Glomerular visceral epithelial cell (primary cell): ENCODE data around the gene B3GNT9.

Source experiments
- DNase-seq: peaks from one replicate; pipeline ENCODE4 v3.0.0-alpha.2; 2016; ENCODE audit errors: extremely low spot score

B3GNT9 gene

DNA sequence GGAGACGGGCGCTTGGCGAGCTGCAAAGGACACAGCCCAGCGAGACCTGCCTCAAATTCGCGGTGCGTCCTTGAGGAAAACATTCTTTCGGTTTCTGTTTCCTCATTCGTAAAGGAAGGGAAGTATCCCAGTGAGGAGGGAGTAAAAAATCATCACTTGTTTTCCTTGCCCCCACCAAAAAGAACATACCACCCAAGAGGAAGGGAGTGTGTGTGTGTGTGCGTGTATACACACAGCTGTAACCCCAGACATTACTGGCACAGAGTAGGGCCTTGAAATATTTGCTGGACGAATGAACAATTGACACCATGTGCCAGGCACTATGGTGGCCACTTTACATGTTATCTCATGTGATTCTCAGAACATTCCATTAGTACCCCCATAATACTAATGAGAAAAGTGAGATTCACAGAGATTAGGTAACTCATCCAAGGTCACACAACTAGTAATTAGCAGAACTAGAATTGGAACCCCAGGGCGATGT is 34.9 kb upstream of the B3GNT9 start:
- no peak for DNase-seq

DNA sequence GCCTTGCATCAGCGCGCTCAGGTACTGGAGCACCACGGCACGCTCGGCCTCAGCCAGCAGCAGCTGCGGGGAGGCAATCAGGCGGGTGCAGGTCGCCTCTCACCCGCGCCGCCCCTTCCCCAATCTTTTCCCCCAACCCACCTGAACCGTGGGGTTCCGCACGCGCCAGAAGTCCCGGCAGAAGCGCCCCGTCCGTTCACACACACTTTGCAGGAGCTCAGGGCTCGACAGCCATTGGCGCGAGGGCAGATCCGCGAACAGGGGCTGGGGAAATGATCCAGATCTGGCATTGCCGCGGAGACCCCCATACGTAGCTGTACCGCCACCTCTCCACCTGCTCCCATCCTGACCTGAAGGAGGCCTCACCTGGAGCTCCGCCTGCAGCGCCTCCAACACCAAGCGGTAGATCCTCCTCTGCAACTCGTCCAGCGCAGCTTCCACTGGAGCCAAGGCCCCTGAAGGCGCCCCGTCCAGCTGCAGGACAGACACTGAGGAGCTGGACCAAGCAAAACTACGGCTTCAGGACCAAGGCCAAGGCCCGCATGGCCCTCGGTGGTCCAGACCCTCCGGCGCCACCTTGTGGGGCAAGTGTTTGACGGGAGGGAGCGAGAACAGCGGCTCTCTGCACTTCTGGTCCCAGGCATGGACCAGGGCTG is 34.3 kb upstream of the B3GNT9 start:
- peak; percentile 88 for DNase-seq

DNA sequence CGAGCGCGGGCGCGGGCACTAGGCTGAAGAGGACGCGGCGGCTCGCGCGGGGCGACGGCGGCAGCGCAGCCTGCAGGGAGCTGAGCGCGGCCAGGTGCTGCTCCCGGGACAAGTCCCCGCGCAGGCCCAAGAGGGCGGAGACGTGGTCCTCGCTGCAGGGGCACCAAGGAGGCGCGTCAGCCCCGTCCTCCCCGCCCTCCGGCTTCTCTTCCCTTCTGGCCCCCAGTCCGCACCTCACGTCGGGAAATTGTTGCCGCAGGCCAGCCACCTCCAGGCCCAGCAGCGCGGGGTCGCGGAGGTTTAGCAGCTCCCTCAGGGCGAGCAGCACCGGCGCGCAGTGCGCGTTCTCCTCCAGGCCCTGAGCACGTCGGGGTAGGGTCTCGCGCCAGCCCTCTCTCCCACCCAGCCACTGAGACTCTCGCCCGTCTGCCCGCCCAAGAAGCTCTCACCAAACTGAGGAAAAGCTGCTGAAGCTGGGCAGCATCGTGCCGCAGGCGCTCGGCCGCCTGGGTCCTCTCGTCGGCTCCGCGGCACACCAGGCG is 33.7 kb upstream of the B3GNT9 start:
- DNase-seq = no peak

DNA sequence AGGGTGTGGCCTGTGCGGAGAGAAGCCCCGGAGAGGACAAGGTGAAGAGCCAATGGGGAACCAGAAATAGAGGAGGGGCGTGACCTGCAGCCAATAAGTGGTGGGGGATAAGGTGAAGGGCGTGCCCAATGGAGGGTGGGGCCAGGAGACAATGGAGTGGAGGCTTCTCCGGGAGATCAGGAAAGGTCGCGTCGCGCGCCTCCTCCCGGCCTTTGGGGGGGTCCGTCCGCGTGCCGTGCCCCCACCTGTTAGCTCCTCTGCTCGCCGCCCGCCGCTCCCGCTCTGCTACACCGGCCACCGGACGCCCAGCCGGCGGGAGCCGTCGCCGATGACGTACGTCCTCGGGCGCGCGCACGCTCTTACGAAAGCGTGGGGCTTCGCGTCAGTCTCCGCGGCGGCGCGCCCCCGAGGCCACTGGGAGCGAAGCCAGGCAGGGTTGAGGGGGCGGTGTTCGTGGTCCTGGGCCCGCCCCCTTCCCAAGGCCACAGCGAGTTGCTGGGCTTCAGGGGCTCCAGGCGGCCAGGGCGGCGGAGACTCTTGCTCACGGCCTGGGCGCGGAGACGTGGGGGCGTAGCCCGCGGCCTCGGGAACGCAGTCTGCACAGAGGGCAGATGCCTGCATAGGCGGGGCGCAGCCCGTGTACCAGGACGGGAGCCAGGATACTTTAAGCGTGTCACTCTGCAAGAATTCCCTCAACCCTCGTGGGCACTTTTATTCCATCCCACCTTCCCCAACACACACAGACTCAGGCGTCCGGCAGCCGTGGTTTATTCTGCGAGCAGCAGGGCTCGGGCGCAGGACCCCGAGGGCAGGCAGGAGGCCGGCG is 33.0 kb upstream of the B3GNT9 start, which contains the start of gene MATCAP1:
MATCAP1 (minus strand) TSS at position 337 of the 826 bp plus-strand sequence. CDS start 3,353 bp downstream, outside the sequence.
- DNase-seq = peak; percentile 95

DNA sequence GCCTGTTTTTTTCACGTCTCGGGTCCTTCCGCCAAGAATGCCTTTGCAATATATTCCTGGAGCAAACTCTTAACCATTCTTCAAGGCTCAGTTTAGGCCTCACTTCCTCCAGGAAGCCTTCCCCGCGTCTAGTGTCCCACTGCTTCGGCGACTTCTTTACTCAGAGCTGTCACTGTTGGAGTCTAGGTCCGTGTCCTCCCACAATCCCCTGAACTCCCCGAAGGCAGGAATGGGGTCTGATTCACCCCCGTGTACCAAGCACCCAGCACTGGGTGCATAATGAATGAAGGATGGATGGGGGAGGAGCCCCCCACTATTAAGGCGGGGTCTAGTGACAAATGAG is 32.5 kb upstream of the B3GNT9 start:
- no peak for DNase-seq

DNA sequence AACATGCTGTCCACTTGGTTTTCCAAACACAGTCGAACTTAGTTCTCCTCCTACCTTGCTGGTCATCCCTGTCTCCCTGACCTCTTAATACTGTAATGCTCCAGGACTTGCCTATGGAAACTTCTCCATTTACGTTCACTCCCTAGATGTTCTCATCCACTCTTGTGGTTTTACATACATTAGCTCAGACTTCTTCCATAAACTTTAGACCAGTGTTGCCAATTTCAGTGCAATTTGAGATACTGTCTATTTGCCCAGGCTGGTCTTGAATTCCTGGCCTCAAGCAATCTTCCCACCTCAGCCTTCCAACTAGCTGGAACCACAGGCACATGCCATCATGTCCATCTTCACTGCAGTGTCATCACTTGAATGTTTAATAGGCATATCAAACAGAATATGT is 31.5 kb upstream of the B3GNT9 start:
- DNase-seq = no peak

DNA sequence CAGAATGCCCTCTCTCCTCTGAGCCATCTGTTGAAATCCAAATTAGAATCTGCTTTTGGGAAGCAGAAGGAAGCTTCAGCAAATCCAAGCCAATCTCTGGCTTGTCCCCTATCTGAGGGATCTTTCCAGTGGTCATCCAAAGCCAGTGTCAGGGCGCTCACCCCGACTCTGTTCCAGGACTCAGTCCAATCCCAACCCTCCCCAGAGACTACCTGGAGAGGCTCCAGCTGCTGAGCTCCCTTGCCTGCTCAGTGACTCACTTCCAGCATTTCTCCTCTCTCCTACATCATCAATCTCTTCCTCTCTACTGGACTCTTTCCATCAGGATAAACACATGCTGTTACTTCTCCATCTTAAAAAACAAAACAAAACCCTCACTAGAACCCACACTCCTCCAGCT is 30.5 kb upstream of the B3GNT9 start:
- DNase-seq = peak; percentile 24

DNA sequence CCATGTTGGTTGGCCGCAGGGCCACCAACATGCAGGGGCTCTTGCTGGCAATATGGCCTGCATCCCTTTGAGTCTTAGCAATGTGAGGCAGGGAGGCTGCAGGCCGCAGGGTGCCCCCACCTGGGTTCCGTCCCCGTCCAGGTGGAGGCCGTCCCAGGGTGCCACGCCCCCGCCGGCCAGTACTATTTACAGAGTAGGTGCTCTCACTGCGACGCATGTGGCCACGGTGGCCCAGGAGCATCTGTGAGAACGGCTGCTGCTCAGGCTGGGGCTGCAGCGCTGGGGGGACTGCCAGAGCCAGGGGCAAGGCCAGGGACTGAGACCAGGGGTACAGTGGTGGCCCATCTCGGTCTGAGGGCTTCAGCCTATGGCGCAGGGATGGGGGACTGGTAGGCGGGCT is 29.4 kb upstream of the B3GNT9 start:
- no peak for DNase-seq

DNA sequence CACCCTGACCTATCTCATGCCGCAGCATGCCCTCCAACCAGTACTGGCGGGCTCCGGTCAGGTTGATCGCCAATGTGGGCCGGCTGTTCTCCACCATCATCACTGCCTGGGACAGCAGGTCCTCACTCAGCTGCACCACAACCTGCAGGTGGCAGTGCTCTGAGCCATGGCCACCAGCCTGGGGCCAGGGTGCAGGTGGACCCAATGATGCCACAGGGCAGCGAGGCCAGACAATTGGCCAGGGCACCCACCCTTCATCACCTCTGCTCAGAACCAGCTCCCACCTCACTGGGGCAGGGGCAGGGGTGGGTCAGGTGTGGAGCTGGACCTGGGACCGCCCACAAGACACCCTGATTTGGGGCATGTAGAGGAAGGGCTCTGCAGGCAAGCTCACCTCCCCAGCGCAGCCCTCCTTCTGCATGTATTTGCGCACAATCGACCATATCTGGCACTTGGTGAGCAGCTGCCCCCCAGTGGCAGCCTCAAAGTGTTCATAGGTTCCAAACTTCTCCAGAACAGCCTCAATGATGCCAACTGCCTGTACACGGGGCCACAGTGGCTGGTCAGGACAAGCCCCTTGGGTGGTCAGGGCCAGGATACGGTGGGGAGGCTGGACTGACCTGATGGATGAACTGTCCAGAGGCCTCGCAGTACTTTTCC is 28.8 kb upstream of the B3GNT9 start:
- no peak for DNase-seq

DNA sequence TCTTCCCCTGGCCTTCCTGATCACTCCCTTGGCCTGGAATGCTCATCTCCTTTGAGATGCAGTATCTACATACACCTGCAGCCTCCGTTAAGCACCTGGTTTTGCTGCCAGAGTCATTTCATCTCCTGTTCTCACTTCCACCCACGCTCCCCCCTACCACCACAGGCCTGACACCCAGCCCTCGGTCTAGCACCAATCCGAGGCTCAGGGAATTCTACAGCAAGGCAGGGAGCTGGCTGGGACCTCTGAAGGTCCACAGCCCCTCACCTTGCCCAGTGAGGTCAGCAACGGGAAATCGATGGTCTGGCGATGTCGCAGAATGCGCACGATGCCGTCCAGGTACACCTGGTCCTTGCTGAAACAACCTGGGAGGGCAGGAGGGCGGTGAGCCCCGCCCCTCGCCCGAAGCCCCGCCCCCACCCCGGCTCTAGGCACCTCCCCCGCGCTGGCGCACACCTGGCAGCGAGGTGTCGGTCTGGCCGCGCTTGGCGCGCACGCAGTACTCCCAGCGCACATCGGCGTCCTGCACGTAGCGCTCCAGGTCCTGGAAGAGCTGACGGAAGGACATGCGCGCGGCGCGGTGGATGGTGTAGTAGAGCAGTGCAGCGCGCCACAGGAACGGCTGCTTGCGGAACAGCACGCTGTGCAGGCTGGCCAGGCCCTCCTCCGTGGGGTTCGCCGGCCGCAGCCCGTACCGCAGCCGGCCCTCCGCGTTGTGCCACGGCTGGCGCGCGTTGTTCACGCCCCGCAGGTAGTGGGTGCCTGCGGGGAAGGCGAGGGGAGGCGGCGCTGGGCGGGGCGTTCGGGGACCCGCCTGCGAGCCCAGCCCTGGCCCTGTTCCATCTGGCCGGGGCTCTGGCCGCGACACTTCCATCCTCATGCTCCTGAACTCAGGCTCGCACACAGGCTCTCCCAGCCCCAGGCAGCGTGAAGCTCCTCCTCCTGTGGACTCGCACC is 27.2 kb upstream of the B3GNT9 start:
- DNase-seq = no peak

DNA sequence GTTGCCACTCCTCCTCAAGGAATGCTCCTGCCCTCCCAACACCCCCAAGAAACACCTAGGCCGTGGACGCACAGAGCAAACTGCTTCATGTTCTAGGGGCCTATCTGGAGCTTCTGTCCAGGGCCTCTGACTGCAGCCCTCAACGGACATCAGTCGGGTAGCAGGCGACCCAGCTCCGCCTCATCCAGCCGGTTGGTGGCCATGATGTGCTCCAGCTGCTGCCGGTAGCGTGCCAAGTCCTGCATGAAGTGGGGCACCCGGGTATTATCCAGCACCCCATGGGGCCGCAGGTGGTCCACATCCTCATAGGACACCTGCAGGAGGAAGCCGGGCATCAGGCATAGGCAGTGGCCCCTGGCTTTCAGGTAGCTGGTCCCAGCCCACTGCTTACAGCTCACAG is 25.9 kb upstream of the B3GNT9 start:
- DNase-seq = no peak

DNA sequence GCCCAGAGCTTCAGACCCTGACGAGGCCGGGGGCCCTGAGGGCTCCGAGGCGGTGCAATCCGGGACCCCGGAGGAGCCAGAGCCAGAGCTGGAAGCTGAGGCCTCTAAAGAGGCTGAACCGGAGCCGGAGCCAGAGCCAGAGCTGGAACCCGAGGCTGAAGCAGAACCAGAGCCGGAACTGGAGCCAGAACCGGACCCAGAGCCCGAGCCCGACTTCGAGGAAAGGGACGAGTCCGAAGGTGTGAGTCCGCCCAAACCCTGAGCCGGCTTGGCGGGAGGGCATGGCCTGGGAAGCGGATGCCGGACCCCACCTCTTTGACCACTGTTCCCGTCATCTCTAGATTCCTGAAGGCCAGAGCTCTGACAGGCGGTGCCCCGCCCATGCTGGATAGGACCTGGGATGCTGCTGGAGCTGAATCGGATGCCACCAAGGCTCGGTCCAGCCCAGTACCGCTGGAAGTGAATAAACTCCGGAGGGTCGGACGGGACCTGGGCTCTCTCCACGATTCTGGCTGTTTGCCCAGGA is 24.0 kb upstream of the B3GNT9 start:
- no peak for DNase-seq

DNA sequence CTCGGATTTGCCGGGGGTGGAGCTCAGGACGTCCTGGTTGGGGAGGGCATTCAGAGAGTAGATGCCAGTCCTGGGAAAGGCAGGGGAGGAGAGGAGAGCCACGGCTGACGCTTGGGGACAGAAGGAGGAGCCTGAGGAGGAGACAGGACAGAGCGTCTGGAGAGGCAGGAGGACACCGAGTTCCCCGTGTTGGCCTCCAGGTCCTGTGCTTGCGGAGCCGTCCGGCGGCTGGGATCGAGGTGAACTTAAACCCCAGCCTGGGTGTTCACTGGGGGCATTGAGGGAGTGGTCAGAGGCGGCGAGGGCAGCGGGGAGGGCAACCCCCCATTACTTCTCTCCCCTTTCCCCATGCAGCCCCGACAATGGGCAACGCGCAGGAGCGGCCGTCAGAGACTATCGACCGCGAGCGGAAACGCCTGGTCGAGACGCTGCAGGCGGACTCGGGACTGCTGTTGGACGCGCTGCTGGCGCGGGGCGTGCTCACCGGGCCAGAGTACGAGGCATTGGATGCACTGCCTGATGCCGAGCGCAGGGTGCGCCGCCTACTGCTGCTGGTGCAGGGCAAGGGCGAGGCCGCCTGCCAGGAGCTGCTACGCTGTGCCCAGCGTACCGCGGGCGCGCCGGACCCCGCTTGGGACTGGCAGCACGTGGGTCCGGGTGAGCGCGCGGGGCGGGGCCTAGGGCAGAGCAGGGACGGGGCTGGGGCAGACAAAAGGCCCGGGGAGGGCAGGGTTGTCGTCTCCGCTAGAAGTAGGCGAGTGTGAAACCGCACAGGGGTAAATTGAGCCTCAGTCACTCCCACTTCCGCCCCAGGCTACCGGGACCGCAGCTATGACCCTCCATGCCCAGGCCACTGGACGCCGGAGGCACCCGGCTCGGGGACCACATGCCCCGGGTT is 23.3 kb upstream of the B3GNT9 start:
- DNase-seq = peak; percentile 87

DNA sequence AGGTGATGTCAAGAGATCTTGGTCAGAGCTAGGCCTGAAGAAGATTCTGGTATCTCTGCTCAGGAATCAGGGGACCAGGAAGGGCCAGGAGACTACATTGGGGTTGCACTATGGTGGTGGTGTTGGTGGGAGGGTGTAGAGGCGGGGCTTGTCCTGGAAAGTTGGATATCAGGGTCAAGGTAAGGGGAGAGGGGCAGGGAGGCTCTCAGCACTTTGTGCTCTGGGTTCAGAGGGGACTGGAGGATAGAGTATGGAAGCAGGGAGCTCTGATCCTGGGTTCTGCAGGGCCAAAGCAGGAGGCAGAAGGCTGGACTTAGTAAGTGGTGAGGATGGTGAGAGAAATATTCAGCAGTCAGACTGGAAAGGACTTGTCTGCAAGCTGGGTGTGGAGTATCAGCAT is 22.5 kb upstream of the B3GNT9 start:
- DNase-seq = no peak

DNA sequence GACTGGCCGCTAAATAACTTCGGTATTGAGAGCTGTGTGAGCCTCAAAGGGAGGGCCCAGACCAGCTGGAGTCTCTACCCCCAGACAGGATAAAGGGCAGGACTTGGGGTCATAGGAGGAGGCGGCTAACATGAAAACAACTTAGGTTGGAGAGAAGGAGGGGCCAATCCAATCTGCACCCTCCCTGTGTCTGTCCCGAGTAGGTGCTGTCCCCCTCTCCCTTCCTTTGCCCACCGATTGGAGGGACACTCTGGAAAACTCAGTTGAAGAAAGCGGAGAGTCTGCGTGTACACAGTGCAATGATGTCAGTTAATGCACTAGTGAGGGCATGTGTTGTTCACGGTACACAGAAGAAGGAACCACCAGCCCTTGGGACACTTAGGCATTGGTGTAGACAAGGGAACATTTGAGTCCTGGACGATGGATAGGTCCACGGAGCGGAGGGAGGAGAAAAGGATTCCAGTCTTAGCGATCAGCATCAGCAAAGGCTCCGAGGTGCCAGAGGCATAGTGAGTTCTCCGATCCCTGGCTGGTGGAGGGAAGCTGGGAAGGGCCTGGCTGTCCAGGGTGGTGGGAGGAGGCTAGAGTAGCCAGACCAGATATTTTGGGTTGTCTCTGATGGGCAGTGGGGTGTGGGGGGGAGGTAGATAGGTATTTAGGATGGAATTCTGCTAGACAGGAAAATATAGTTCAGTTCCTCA is 20.3 kb upstream of the B3GNT9 start:
- no peak for DNase-seq

DNA sequence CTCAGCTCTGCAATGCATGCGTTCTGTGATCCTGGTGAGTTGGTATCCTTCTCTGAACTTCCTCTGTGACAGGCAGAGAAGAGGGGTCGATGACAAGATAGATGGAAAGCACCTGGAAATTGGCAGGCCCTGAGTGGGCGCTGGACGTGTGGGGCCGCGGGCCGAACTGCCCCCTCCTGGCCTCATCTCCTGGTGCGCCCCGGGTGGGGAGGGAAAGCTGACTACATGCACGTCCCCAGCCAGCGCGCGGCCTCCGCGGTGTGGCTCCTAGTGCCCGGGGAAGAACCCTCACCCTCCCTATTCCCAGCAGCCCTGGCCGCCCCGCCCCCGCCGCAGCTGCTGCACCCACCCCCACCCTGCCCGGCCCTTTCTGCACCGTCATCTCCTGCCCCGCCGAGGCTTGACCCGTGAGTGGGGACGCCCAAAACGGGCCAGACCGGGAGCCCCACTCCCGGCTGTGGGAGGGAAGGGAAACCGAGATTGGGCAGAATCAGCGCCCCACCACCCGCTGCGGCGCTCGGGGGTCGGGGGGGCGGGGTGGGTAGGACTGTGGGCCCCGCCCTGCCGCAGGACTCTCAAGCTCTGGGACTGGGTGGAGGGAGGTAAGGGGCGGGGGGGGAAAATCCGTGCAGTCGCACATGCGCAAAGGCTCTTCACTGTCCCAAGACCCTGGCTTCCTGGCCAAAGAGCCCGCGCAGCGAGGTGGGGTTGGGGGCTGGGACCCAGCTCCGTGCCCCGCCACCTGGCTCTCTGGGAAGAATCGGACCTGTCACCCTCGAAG is 19.6 kb upstream of the B3GNT9 start, which contains the start of gene NOL3:
NOL3 (plus strand) TSS at position 371 of the 781 bp plus-strand sequence.
- peak; percentile 84 for DNase-seq

DNA sequence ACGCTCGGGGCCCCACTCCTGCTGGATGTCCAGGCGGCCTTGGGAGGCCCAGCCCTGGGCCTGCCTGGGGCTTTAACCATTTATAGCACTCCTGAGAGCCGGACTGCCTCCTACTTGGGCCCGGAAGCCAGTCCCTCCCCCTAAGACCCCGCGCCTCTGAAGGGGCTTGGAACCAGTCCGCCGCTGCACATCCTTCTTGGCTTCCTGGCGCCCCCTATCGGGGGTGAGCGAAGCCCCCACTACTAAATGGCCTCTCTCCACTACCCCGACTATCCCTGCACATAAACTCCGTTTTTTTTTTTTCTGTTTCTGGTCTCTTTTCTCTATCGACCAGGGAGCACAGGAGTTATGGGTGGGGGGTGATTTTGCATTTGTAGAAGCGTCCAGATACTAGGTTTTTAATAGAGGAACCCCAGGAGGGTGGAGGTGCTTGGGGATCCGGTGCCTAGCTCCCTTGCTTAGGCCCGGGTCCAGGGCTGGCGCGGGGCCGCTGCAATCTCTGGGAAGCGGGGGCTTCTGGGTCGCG is 18.9 kb upstream of the B3GNT9 start:
- no peak for DNase-seq

DNA sequence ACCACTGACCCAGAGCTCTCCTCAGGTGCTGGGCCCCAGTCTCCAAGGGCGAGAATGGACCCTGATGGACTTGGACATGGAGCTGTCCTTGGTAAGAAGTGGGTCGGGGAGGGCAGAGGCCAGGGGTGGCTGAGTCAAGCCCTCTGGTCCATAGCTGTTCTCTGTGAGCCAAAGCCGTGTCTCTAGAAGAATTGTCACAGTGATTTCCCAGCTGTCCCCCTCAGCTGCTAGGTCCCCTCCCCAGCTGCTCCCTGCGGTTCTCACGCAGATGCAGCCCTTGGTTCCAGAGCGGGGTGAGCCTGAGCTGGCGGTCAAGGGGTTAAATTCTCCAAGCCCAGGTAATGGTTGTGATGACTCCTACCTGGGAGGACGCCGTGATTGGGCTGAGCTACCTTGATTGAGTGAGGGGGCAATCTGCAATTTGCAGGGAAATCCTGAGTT is 18.2 kb upstream of the B3GNT9 start:
- no peak for DNase-seq
